K562 (cell line): ENCODE data around the gene HPN. TPM values are rescaled to one million over a fixed set of nuclear protein-coding genes. Genes with fewer than 3 reads are reported as not detected.

Source experiments
- SMAD3 ChIP-seq: fragments of 450-650 bp; formaldehyde crosslinking; conservative IDR thresholded peaks from 2 replicates; pipeline ENCODE4 v1.4.0; 2020; ENCODE audit warnings: mild to moderate bottlenecking
- ZNF324 ChIP-seq: fragments of 250-450 bp; sonication (Bioruptor Pico); IDR thresholded peaks from 2 replicates; pipeline ENCODE4 v1.4.0; 2020; ENCODE audit warnings: mild to moderate bottlenecking
- polyA plus RNA-seq, 8 experiments: library from polyadenylated mRNA; depleted of rRNA in 4 of 8; stranded (reverse) in 5 of 8; unstranded in 3 of 8; fragments of >200 nt; fragmentation: Nextera tagmentation in 2 of 8; fragmentation: Illumina TruSeq in 1 of 8; extraction: Ambion mirVana in 2 of 8; extraction: Trizol in 1 of 8; gene quantifications; 2 replicates each; pipeline versions ENCODE4 v1.2.1 to v1.2.3, GENCODE V29; 2011 to 2014; ENCODE audit warnings: inconsistent platforms in 1 of 8, missing spikeins in 1 of 8
- total RNA-seq, 7 experiments: library from RNA; depleted of rRNA in 6 of 7; stranded (reverse); fragments of >200 nt in 6 of 7; fragmentation: Illumina TruSeq in 2 of 7; extraction: Trizol in 2 of 7; gene quantifications; 2 replicates each; pipeline versions ENCODE4 v1.2.1 to v1.2.3, GENCODE V29; 2011 to 2021; ENCODE audit warnings: low replicate concordance in 1 of 7
- TF ChIP-seq, protein P1 (sequence below), 2 experiments: fragments of 450-650 bp; formaldehyde crosslinking in 1 of 2; IDR thresholded peaks; 2 replicates each; pipeline versions ENCODE4 v1.4.0 to v1.6.1; 2014 to 2020; ENCODE audit warnings: mild to moderate bottlenecking in 2 of 2, borderline replicate concordance in 1 of 2, low read depth in 1 of 2

The HPN gene
- total and polyA plus RNA-seq, 9 of the 15 experiments (the other 6 are each of a cell fraction or from before 2014, with no cell fraction given), result 0.10 to 0.20 TPM; not detected in 7

- TF ChIP-seq, protein P1, sequence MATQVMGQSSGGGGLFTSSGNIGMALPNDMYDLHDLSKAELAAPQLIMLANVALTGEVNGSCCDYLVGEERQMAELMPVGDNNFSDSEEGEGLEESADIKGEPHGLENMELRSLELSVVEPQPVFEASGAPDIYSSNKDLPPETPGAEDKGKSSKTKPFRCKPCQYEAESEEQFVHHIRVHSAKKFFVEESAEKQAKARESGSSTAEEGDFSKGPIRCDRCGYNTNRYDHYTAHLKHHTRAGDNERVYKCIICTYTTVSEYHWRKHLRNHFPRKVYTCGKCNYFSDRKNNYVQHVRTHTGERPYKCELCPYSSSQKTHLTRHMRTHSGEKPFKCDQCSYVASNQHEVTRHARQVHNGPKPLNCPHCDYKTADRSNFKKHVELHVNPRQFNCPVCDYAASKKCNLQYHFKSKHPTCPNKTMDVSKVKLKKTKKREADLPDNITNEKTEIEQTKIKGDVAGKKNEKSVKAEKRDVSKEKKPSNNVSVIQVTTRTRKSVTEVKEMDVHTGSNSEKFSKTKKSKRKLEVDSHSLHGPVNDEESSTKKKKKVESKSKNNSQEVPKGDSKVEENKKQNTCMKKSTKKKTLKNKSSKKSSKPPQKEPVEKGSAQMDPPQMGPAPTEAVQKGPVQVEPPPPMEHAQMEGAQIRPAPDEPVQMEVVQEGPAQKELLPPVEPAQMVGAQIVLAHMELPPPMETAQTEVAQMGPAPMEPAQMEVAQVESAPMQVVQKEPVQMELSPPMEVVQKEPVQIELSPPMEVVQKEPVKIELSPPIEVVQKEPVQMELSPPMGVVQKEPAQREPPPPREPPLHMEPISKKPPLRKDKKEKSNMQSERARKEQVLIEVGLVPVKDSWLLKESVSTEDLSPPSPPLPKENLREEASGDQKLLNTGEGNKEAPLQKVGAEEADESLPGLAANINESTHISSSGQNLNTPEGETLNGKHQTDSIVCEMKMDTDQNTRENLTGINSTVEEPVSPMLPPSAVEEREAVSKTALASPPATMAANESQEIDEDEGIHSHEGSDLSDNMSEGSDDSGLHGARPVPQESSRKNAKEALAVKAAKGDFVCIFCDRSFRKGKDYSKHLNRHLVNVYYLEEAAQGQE (IDR thresholded peaks at IDR 0.05; ENCODE audit: borderline replicate concordance), result peak; percentile 57; the same call in 1 of the 2 replicates
- TF ChIP-seq, protein P1 (CRISPR knock-in tag; IDR thresholded peaks at IDR 0.05; ENCODE audit: low read depth), result no peak
- TF ChIP-seq SMAD3 (no peak), ZNF324 (CRISPR knock-in tag) (no peak)
These were observed 3.0 kb downstream of the HPN start (continued) for GRCh38 chr19:35044317-35045117.
